ENCODE results near the gene JOSD1.

- TF ChIP-seq CTCF (IDR thresholded peaks at IDR 0.05) (no peak), EP300 (IDR thresholded peaks at IDR 0.05) (no peak), POLR2A (IDR thresholded peaks at IDR 0.05) (no peak), POLR2AphosphoS5 (IDR thresholded peaks at IDR 0.05) (no peak)
Observed at GRCh38 chr22:38715852-38716251, 15.1 kb upstream of the JOSD1 start.

Data from gastroesophageal sphincter (tissue), 3 donors.